SK-N-MC (cell line): ENCODE results near the gene PDP2.
"Not testable (repeated sequence)": the region's sequence is repeated elsewhere in the genome, so short reads cannot be mapped to it uniquely, and the experiment has no call there.

ENCODE experiments used
- EZH2 ChIP-seq: fragments of 200-600 bp; sonication (generic); IDR thresholded peaks from one replicate; pipeline ENCODE4 v1.6.1; 2017; ENCODE audit warnings: antibody characterized with exemption
- FOXP2 ChIP-seq: optimal IDR thresholded peaks from 2 replicates; pipeline ENCODE3; 2011; ENCODE audit warnings: mild to moderate bottlenecking, moderate library complexity; ENCODE audit not compliant: insufficient read depth; ENCODE audit errors: extremely low read length, control extremely low read depth
- POLR2AphosphoS5 ChIP-seq: IDR thresholded peaks from 2 replicates; pipeline ENCODE4 v1.6.1; 2012; ENCODE audit warnings: mild to moderate bottlenecking, low read depth, low read length, borderline replicate concordance

DNA sequence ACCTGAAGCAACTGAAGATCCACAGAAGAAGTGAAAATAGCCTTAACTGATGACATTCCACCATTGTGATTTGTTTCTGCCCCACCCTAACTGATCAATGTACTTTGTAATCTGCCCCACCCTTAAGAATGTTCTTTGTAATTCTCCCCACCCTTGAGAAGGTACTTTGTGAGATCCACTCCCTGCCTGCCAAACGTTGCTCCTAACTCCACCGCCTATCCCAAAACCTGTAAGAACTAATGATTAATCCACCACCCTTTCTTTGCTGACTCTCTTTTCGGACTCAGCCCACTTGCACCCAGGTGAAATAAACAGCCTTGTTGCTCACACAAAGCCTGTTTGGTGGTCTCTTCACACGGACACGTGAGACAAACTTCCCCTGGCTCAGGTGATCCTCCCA is 16.4 kb downstream of the PDP2 start:
- not testable (repeated sequence) for TF ChIP-seq POLR2AphosphoS5, EZH2, FOXP2
